Activated gamma-delta T cell treated with Interleukin-2 at 50 U/mL for 16 hours (primary cell): ENCODE data around the gene FOXL2.

Experiments used
- DNase-seq: peaks from one replicate; pipeline ENCODE4 v3.0.0-alpha.2; 2020

FOXL2 gene

DNA sequence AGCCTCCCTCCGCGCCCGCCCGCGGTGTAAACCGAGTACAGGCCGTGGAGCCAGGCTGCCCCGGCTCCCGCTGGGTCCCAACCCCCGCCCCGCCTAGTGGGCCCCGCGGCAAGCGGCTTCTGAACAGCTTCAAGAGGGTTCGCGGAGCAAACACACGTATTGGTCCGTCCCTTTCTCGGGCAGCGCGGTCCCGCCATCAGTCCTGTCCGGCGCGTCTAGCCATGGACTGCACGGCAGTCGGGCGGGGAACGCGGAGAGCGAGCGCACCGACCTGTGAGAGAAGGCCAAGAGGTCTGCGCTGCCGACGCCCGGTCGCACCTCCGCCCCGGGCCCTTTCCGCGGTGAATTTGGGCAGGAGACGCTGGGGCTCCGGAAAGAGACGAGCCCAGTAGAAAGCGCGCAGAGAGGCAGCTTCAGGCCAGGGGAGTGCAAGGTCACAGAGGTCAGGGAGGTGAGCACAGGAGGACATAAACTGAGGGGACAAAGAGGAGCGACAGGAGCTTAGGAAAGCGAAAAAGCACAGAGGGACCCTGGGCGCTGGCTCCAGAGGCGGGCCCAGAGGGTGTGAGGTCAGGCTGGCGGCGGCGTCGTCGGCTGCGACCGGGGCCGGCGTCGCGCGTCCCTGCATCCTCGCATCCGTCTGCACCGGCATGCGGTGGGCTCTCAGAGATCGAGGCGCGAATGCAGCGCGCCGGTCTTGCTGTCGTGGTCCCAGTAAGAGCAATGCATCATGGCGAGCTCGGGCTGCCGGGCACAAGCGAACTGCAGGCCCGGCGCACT lies 1.8 kb downstream of the FOXL2 start:
- no peak for DNase-seq

- no peak for DNase-seq
These were observed 2.3 kb downstream of the FOXL2 start for GRCh38 chr3:138944654-138944928.

DNA sequence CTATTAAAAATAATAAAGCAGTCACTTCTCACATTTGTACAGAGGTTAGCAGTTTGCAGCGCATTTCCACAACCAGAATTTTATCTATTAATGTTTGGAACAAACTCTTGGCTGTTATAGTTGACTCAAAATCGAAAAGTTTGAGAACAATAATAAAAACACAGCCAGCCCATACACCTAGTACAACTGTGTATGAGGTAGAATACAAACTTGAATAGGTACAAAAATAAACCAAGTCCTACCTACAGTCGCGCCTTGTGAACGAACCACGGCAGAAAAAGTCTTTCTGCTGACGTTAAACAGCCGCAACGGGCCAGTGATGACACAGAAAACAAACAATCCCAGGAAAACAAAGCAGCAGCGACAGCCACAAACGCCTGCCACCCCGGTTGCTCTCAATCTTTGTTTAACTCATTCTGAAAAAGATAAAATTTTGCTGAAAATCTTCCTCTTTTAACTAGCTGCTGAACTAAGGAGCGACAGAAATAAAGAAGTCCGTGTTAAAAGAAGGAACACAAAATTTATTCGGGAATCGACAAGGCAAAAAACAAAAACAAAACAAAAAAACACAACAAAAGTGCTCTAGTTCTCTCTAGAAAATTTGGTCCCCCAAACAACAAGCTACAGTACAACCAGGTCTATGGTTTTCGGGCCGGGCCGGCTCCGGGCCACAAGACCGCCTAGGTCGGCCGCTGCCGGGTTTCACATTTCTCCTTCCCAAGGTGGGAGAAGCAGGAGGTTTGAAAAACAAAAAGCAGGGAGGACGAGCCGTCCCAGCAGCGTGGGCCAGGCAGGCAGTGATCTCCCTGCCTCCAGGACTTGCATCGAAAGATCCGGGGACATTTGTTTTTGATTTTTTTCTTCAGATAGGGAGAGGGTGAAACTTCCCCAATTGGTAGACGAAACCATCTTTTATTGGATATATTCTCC lies 2.9 kb downstream of the FOXL2 start:
- DNase-seq, result no peak

GRCh38 chr3:138942861-138943623 lies 3.9 kb downstream of the FOXL2 start:
- no peak for DNase-seq

DNA sequence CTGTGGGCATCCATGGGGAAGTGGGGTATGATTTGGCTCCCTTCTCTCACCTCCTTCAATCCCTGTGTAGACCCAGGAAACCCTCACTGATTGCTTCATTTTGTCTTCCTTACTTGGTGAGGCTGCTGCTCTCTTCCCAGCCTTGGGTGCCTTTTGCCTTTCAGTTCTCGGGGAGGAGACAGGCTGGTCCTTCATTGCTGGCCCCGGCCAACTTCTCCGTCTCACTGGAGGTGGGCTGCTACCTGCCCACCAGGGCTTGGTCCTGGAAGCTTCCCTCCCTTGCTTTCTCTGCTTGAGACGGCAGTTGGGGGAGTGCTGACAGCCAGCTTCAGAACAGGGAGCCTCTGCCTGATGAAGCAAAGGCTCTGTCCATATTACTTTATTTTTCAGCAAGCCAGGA lies 4.7 kb downstream of the FOXL2 start:
- no peak for DNase-seq

DNA sequence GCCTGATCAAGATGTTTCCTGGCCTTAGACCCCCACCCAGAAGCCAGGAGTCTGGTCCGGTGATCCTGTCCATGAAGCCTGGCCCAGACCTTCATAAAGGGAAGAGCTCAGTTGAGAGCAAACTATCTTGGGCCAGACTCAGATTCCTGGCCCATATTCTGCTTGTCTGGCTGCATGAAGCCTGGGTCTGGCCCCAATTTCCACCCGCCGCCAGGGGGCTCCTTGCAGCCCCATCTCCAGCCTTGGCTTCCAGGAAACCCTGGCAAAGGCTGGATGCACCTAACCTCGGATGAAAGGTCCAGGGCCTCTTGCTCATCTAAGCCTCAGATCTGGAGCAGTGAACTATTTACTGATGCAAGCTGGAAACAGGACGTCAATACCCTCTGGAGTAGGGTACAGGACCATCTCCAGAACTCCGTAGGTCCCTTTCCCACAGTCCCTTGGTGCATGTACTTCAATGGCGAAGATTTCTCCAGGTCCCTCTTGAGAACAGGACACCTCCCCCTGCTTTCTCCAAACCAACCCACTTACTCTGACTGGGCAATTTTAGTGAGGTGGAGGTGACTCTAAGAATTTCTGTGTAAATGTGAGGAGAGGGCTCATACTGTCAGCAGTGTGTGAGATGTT lies 5.6 kb downstream of the FOXL2 start:
- no peak for DNase-seq

DNA sequence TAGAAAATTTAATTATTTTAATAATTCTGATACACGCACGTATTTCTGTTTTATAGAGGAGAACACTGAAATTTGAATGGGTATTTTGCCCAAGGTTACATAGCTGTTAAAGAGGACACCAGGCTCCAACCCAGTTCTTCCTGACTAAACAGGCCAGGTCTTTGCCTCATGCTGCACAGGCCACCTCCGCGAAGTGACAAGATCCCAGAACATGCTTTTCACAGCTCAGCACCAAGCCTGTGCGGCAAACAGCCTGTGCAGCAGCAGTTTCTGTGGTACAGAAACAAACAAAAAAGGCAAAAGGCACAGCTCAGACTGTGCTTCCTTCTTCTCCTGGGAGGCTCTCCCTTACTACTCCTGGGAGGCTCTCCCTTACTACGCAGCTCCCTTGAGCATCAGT lies 6.5 kb downstream of the FOXL2 start:
- no peak for DNase-seq

DNA sequence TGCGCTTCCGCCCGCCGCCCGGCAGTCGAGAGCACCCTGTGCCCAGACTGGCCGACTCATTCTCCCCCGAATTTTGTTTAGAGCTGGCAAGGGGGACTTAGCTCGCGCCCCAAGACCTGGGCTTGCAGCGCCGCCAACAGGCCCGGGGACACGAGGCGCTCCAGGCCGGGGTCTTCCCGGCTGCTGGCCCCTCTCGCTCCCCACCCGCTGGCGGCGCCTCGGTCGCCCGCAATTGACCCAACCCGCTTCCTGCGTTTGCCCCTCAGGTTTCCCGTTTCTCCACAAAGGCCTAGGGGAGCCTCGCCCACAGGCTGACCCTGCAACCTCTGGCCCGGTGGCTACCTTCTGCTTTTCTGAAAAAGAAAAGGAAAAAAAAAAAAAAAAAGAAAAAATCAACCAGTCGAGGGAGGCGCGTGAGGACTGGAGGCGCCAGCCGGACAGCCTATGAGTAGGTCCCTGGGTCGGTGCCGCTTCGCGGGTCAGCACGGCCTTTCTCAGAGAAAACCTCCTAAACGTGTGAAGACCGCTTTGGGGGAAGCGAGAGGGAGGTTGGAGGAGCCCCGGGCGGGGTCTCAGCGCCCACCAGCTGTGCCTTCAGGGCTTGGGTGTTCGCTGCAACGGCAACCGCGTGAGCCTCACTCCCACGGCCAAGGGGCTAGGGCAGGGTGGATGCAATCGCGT lies 7.2 kb downstream of the FOXL2 start:
- no peak for DNase-seq

GRCh38 chr3:138938877-138939560 lies 7.9 kb downstream of the FOXL2 start:
- DNase-seq, result no peak

- DNase-seq, result no peak
These were observed 8.7 kb downstream of the FOXL2 start for GRCh38 chr3:138938056-138938876.

DNA sequence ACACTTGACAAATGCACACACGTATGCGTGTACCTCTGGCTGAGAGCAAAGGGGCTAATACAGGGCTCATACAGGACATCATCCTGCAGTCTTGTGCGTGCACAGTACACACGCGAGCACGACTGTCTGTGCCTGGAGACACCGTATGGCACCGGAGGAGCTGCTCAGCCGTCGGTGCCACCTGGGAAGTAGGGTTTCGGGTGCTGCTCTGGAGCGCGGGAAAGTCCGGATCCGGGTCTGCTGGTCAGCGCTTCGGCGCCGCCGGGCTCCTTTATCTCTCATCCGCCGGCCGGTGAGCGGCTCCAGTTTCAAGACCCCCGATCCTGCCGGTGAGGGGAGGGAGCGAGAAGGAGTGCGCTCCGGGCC lies 9.3 kb downstream of the FOXL2 start:
- DNase-seq, result no peak

DNA sequence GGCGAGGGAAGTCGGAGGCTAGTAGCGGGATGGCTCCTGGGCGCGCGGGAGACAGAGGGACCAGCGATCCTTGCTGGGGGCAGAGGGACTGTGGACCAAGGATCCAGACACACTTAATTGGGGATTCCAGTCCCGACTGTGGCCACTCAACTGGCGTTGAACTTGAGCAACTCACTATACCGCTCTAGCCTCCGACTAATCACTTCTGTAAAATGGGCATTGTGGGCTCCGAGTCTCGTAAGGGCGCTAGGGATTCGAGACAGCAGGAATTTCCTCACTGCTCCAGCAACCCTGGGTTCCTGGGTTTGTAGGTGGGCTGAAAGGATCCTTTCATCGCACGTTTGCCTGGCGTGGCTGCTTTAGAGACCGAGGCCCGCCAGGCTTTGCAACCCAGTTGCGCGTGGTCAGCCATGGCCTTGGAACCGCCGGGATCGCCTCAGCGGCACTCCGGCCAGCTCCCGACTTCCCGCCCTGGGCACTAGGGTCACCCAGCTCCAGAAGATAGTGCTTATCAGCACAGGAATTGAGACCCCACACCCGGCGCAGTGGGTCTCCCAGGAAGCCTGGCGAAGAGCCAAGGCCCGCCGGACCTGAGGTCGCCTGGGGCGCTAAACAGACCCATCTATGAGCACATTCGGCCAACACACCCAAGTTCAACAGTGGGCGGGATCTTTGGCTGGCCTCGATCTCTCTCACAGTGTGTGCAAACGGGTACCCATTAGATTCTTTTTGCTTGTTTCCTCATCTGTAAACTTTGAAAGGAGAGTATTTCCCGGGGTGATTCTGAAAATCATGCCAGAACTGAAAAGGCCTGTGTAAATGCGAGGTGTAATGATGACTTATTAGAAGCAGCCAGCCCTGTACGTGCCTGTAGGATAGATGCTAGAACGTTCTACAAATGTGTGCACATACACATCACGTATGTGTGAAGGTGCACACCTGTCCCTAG lies 9.9 kb downstream of the FOXL2 start:
- DNase-seq, result no peak

GRCh38 chr3:138935863-138936740 lies 10.8 kb downstream of the FOXL2 start:
- DNase-seq, result peak; percentile 67

- no peak for DNase-seq
These were observed 11.5 kb downstream of the FOXL2 start for GRCh38 chr3:138935505-138935862.

DNA sequence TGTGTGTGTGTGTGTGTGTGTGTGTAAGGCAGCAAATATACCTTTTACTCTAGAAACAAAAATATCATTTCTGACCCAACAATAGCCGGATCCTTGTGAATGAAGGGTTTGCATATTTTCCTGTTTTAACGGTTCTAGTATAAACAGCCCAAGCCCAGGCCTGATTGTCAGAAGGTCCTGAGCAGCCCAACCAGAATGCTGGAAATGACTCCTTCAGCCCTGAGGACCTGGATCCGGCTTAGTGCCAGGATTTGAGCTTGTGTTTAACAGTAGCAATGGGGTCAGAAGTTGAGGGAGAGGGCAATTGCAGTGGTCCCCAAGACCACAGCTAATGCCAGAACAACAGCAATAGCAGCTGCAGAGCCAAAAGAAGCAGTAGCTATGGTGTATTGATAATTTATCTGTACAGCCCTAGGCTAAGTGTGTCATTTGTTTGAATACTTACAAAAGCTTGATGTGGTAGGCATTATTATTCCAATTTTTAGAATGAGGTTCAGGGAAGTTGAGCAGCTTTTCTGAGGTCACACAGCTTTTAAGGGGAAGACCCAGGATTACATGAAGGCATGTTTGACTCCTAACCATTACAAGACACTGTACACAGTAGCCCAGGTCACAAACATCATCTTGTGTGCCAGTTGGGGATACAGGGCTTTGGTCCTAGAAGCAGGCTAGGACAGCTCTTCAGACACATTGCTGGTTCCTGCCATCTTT lies 12.8 kb downstream of the FOXL2 start:
- no peak for DNase-seq

- no peak for DNase-seq
These were observed 13.8 kb downstream of the FOXL2 start for GRCh38 chr3:138933068-138933668.

- DNase-seq, result no peak
These were observed 18.1 kb downstream of the FOXL2 start for GRCh38 chr3:138928727-138929372.
